SJCRH30 (cell line): ENCODE data around the gene NDFIP1. TPM values are rescaled to one million over a fixed set of nuclear protein-coding genes. Genes with fewer than 3 reads are reported as not detected.
A peak's percentile ranks its signal among the peaks of the same experiment; 100 is the strongest.

ENCODE experiments used
- DNase-seq, 2 experiments: peaks; one replicate each; pipeline ENCODE4 v3.0.0-alpha.2; 2015 to 2020
- H3K27ac ChIP-seq: fragments of 250-450 bp; sonication (Bioruptor Pico); 2 replicates; pipeline ENCODE4 v1.5.1; 2020; ENCODE audit warnings: mild to moderate bottlenecking, moderate library complexity
- H3K27me3 ChIP-seq: fragments of 250-450 bp; sonication (Bioruptor Pico); 2 replicates; pipeline ENCODE4 v1.5.1; 2020; ENCODE audit warnings: mild to moderate bottlenecking, moderate library complexity
- H3K36me3 ChIP-seq: fragments of 250-450 bp; sonication (Bioruptor Pico); 2 replicates; pipeline ENCODE4 v1.5.1; 2020; ENCODE audit warnings: mild to moderate bottlenecking, moderate library complexity
- H3K4me1 ChIP-seq: fragments of 250-450 bp; sonication (Bioruptor Pico); 2 replicates; pipeline ENCODE4 v1.5.1; 2020; ENCODE audit warnings: mild to moderate bottlenecking, moderate library complexity
- H3K4me3 ChIP-seq: fragments of 250-450 bp; sonication (Bioruptor Pico); 2 replicates; pipeline ENCODE4 v1.5.1; 2020; ENCODE audit warnings: mild to moderate bottlenecking, moderate library complexity
- H3K9me3 ChIP-seq: fragments of 250-450 bp; sonication (Bioruptor Pico); replicated peaks from 2 replicates; pipeline ENCODE4 v1.5.1; 2020; ENCODE audit warnings: mild to moderate bottlenecking, moderate library complexity
- total RNA-seq: library from RNA; depleted of rRNA; stranded (reverse); fragments of >200 nt; shearing (Covaris generic); gene quantifications from 2 replicates; pipeline ENCODE4 v1.2.3, GENCODE V29; 2014

Gene NDFIP1
- total RNA-seq, 1 experiment from 2014 or later = 22.2 TPM

GRCh38 chr5:142102980-142103740 lies 5.4 kb upstream of the NDFIP1 start:
- Histone ChIP-seq H3K27ac (no peak overlapping the region), H3K4me1 (peaks cover 5% of the 10 kb centered on the region), H3K36me3 (no peaks in the 10 kb centered on the region), H3K9me3 (no peaks in the 10 kb centered on the region), H3K27me3 (no peaks in the 10 kb centered on the region), H3K4me3 (no peak overlapping the region)
- DNase-seq = no peak

GRCh38 chr5:142104491-142104890 lies 4.1 kb upstream of the NDFIP1 start:
- Histone ChIP-seq H3K9me3 (no peaks in the 10 kb centered on the region), H3K4me3 (no peak overlapping the region), H3K27me3 (no peaks in the 10 kb centered on the region), H3K27ac (no peak overlapping the region), H3K4me1 (peaks cover 7% of the 10 kb centered on the region), H3K36me3 (no peaks in the 10 kb centered on the region)
- no peak for DNase-seq

- Histone ChIP-seq H3K27me3 (no peaks in the 10 kb centered on the region), H3K36me3 (no peaks in the 10 kb centered on the region), H3K27ac (no peak overlapping the region), H3K4me1 (peaks cover 15% of the 10 kb centered on the region), H3K9me3 (no peaks in the 10 kb centered on the region), H3K4me3 (no peak overlapping the region)
- no peak for DNase-seq
These were observed 2.5 kb upstream of the NDFIP1 start for GRCh38 chr5:142106061-142106460.

- H3K27me3 ChIP-seq = no peaks in the 10 kb centered on the region
- no peak overlapping the region for H3K4me3 ChIP-seq
- no peak overlapping the region for H3K27ac ChIP-seq
- H3K36me3 ChIP-seq = no peaks in the 10 kb centered on the region
- no peaks in the 10 kb centered on the region for H3K9me3 ChIP-seq
- no peak for DNase-seq
- peaks cover 15% of the 10 kb centered on the region for H3K4me1 ChIP-seq
These were observed 1.4 kb upstream of the NDFIP1 start for GRCh38 chr5:142107036-142107735.

- Histone ChIP-seq H3K4me3 (peak overlapping the region; percentile 79), H3K4me1 (peaks cover 15% of the 10 kb centered on the region), H3K27ac (no peak overlapping the region), H3K27me3 (no peaks in the 10 kb centered on the region), H3K36me3 (no peaks in the 10 kb centered on the region), H3K9me3 (no peaks in the 10 kb centered on the region)
- peak; percentile 45 to 68 for DNase-seq
These were observed 695 bp upstream of the NDFIP1 start for GRCh38 chr5:142107736-142108431.

- Histone ChIP-seq H3K4me3 (peak overlapping the region; percentile 79), H3K36me3 (no peaks in the 10 kb centered on the region), H3K27me3 (no peaks in the 10 kb centered on the region), H3K4me1 (peaks cover 15% of the 10 kb centered on the region), H3K27ac (peak overlapping the region; percentile 19; the same call in 1 of the 2 replicates), H3K9me3 (no peaks in the 10 kb centered on the region)
- peak; percentile 11 to 27 for DNase-seq
These were observed 909 bp downstream of the NDFIP1 start for GRCh38 chr5:142109331-142110045.

- Histone ChIP-seq H3K27ac (no peak overlapping the region), H3K9me3 (no peaks in the 10 kb centered on the region), H3K4me3 (peak overlapping the region; percentile 79), H3K36me3 (no peaks in the 10 kb centered on the region), H3K27me3 (no peaks in the 10 kb centered on the region), H3K4me1 (peaks cover 15% of the 10 kb centered on the region)
- DNase-seq = peak; percentile 17 to 54
These were observed 1.5 kb downstream of the NDFIP1 start for GRCh38 chr5:142110046-142110531.

- H3K27ac ChIP-seq = no peak overlapping the region
- H3K27me3 ChIP-seq = no peaks in the 10 kb centered on the region
- peaks cover 15% of the 10 kb centered on the region for H3K4me1 ChIP-seq
- no peak overlapping the region for H3K4me3 ChIP-seq
- no peaks in the 10 kb centered on the region for H3K9me3 ChIP-seq
- DNase-seq = no peak
- H3K36me3 ChIP-seq = no peaks in the 10 kb centered on the region
These were observed 2.6 kb downstream of the NDFIP1 start for GRCh38 chr5:142110988-142111687.

GRCh38 chr5:142114687-142115086 lies 6.1 kb downstream of the NDFIP1 start:
- no peaks in the 10 kb centered on the region for H3K9me3 ChIP-seq
- H3K27me3 ChIP-seq = no peaks in the 10 kb centered on the region
- no peak overlapping the region for H3K27ac ChIP-seq
- H3K4me3 ChIP-seq = no peak overlapping the region
- no peak for DNase-seq
- H3K36me3 ChIP-seq = no peaks in the 10 kb centered on the region
- H3K4me1 ChIP-seq = peaks cover 8% of the 10 kb centered on the region

GRCh38 chr5:142115937-142116614 lies 7.5 kb downstream of the NDFIP1 start:
- Histone ChIP-seq H3K36me3 (no peaks in the 10 kb centered on the region), H3K9me3 (no peaks in the 10 kb centered on the region), H3K4me1 (no peaks in the 10 kb centered on the region; the same call in 1 of the 2 replicates), H3K4me3 (no peak overlapping the region), H3K27ac (no peak overlapping the region), H3K27me3 (no peaks in the 10 kb centered on the region)
- no peak for DNase-seq

- no peak overlapping the region for H3K27ac ChIP-seq
- no peaks in the 10 kb centered on the region for H3K36me3 ChIP-seq
- DNase-seq = no peak
- no peaks in the 10 kb centered on the region for H3K27me3 ChIP-seq
- no peaks in the 10 kb centered on the region for H3K4me1 ChIP-seq
- no peak overlapping the region for H3K4me3 ChIP-seq
- no peaks in the 10 kb centered on the region for H3K9me3 ChIP-seq
These were observed 9.1 kb downstream of the NDFIP1 start for GRCh38 chr5:142117579-142118151.

- H3K4me1 ChIP-seq = no peaks in the 10 kb centered on the region
- no peak for DNase-seq
These were observed 9.6 kb downstream of the NDFIP1 start for GRCh38 chr5:142118155-142118686.

GRCh38 chr5:142119051-142119625 lies 10.6 kb downstream of the NDFIP1 start:
- H3K27me3 ChIP-seq = no peaks in the 10 kb centered on the region
- no peak for DNase-seq
- H3K4me3 ChIP-seq = no peak overlapping the region
- H3K9me3 ChIP-seq = no peaks in the 10 kb centered on the region
- H3K27ac ChIP-seq = no peak overlapping the region
- H3K4me1 ChIP-seq = no peaks in the 10 kb centered on the region
- no peaks in the 10 kb centered on the region for H3K36me3 ChIP-seq

More at GRCh38 chr5:142118155-142118686, 9.6 kb downstream of the NDFIP1 start:
- Histone ChIP-seq H3K4me3 (no peak overlapping the region), H3K27me3 (no peaks in the 10 kb centered on the region), H3K27ac (no peak overlapping the region), H3K9me3 (no peaks in the 10 kb centered on the region), H3K36me3 (no peaks in the 10 kb centered on the region)
